Caco-2 (cell line): ENCODE data around the gene DPYSL4. TPM values are rescaled to one million over a fixed set of nuclear protein-coding genes. Genes with fewer than 3 reads are reported as not detected.

ENCODE experiments used
- BruUV-seq: library from RNA; stranded (reverse); fragments of 400-500 nt; replicated peaks from 2 replicates; lab custom pipeline; 2021; lab: Mats Ljungman, UMichigan
- CTCF ChIA-PET: fragments of 300-600 bp; sonication (Branson Sonifier 250); formaldehyde crosslinking; loops from one replicate; lab custom pipeline; 2022; ENCODE audit warnings: antibody characterized with exemption; lab: Charles Lee
- POLR2A ChIA-PET: fragments of 300-600 bp; sonication (Branson Sonifier 250); formaldehyde crosslinking; loops from one replicate; lab custom pipeline; 2022; ENCODE audit warnings: antibody characterized with exemption; lab: Charles Lee
- DNase-seq, 2 experiments: peaks; one replicate each; pipeline versions ENCODE4 v3.0.0 to v3.0.0-alpha.2; 2020 to 2022
- H3K27me3 ChIP-seq: replicated peaks from 2 replicates; pipeline ENCODE4 v1.6.0; 2011; ENCODE audit warnings: low read length; ENCODE audit not compliant: control insufficient read depth, insufficient read depth
- H3K36me3 ChIP-seq: 2 replicates; pipeline ENCODE4 v1.5.1; 2011; ENCODE audit warnings: low read length; ENCODE audit not compliant: control insufficient read depth, insufficient read depth
- H3K4me1 ChIP-seq: fragments of 250-450 bp; sonication (Bioruptor Pico); 2 replicates; pipeline ENCODE4 v1.5.1; 2020; ENCODE audit warnings: mild to moderate bottlenecking
- H3K4me3 ChIP-seq: 2 replicates; pipeline ENCODE4 v1.5.1; 2011; ENCODE audit warnings: low read depth, mild to moderate bottlenecking, control low read depth, low read length
- H3K9me3 ChIP-seq: fragments of 250-450 bp; sonication (Bioruptor Pico); 2 replicates; pipeline ENCODE4 v1.5.1; 2020; ENCODE audit warnings: mild to moderate bottlenecking, moderate library complexity
- H3K27ac Mint-ChIP-seq: one replicate; pipeline ENCODE4 v1.8.0; 2022; ENCODE audit warnings: mixed read lengths; ENCODE audit not compliant: unreplicated experiment
- H3K27me3 Mint-ChIP-seq: one replicate; pipeline ENCODE4 v1.8.0; 2022; ENCODE audit warnings: mixed read lengths; ENCODE audit not compliant: insufficient read depth, unreplicated experiment
- H3K36me3 Mint-ChIP-seq: one replicate; pipeline ENCODE4 v1.8.0; 2022; ENCODE audit warnings: mild to moderate bottlenecking, mixed read lengths; ENCODE audit not compliant: insufficient read depth, unreplicated experiment
- H3K4me1 Mint-ChIP-seq: one replicate; pipeline ENCODE4 v1.8.0; 2022; ENCODE audit warnings: low read depth, mixed read lengths; ENCODE audit not compliant: unreplicated experiment
- H3K4me3 Mint-ChIP-seq: one replicate; pipeline ENCODE4 v1.8.0; 2022; ENCODE audit warnings: mild to moderate bottlenecking, moderate library complexity, mixed read lengths; ENCODE audit not compliant: unreplicated experiment
- H3K9me3 Mint-ChIP-seq: one replicate; pipeline ENCODE4 v1.8.0; 2022; ENCODE audit warnings: mixed read lengths; ENCODE audit not compliant: unreplicated experiment
- intact Hi-C: fragments of 100-400 bp; cut with micrococcal nuclease; formaldehyde crosslinking; loops from one replicate; pipeline ENCODE4 v1.10.0; 2022; ENCODE audit not compliant: unreplicated experiment
- total RNA-seq: library from RNA; stranded (reverse); gene quantifications from 2 replicates; pipeline ENCODE4 v1.2.3, GENCODE V29; 2022
- TF ChIP-seq, protein P1 (sequence below), 2 experiments: fragments of 200-600 bp in 1 of 2; IDR thresholded peaks; 1 replicate in 1 of 2; 2 replicates in 1 of 2; pipeline versions ENCODE4 v1.5.1 to v1.8.0; 2011 to 2022; ENCODE audit warnings: antibody characterized with exemption in 1 of 2, control low read depth in 1 of 2, inconsistent platforms in 1 of 2, low read depth in 1 of 2, low read length in 1 of 2, mild to moderate bottlenecking in 1 of 2, moderate library complexity in 1 of 2; ENCODE audit not compliant: insufficient read depth in 1 of 2, severe bottlenecking in 1 of 2, unreplicated experiment in 1 of 2

DPYSL4 gene
- total RNA-seq, 1 experiment from 2014 or later = not detected

DNA sequence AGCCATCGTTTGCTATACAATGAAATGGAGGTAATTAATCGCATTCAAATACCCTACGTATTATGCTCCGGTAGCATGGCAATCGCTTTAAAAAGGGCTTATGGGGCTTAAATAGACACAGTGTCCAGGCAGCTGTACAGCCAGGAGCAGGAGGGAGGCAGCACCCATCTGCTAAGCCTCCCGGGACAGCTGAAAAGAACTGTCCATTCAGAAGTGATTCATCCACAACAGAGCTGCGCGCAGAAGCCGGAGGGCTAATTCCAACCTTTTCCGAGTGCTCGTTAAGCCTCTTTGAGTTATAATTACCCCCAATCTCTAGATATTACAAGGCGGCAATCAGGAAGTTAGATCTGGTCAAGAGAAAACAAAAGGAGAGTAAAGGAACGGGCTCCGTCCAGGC is 58.3 kb downstream of the DPYSL4 start:
- POLR2A ChIA-PET = no interaction called here
- H3K4me3 Mint-ChIP-seq = no peak overlapping the region
- Histone ChIP-seq H3K36me3 (no peaks in the 10 kb centered on the region), H3K4me3 (no peak overlapping the region), H3K9me3 (no peaks in the 10 kb centered on the region), H3K27me3 (no peaks in the 10 kb centered on the region), H3K4me1 (no peaks in the 10 kb centered on the region)
- CTCF ChIA-PET = no interaction called here
- H3K27ac Mint-ChIP-seq = no peak overlapping the region
- H3K27me3 Mint-ChIP-seq = no peaks in the 10 kb centered on the region
- no peaks in the 10 kb centered on the region for H3K4me1 Mint-ChIP-seq
- no peaks in the 10 kb centered on the region for H3K9me3 Mint-ChIP-seq
- no peaks in the 10 kb centered on the region for H3K36me3 Mint-ChIP-seq
- intact Hi-C loops = no loop called here
- no TSS peak for BruUV-seq
- DNase-seq = no peak
- TF ChIP-seq, protein P1, sequence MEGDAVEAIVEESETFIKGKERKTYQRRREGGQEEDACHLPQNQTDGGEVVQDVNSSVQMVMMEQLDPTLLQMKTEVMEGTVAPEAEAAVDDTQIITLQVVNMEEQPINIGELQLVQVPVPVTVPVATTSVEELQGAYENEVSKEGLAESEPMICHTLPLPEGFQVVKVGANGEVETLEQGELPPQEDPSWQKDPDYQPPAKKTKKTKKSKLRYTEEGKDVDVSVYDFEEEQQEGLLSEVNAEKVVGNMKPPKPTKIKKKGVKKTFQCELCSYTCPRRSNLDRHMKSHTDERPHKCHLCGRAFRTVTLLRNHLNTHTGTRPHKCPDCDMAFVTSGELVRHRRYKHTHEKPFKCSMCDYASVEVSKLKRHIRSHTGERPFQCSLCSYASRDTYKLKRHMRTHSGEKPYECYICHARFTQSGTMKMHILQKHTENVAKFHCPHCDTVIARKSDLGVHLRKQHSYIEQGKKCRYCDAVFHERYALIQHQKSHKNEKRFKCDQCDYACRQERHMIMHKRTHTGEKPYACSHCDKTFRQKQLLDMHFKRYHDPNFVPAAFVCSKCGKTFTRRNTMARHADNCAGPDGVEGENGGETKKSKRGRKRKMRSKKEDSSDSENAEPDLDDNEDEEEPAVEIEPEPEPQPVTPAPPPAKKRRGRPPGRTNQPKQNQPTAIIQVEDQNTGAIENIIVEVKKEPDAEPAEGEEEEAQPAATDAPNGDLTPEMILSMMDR (IDR thresholded peaks at IDR 0.05; ENCODE audit: insufficient read depth in 1 of 2, low read depth in 1 of 2, low read length in 1 of 2, severe bottlenecking in 1 of 2, unreplicated experiment in 1 of 2) = no peak

DNA sequence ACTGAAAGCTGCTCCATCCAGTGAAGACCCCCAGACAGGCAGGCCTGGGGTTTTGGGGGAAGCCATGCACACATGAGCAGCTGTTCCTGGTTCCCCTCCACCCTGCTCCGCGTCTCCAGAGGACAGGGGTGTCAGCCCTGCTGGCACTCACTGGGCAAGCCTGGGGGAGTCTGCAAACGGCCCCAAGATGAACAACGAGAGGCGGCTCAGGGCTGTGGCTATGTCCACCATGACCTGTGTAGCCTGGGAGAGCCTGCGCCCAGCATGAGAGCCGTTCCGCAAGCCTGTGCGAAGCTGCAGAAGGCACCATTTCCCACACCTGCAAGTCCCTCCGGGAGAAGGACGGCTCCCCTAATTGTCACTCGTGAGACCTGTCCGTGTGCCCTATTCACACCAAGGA is 59.5 kb downstream of the DPYSL4 start:
- Histone ChIP-seq H3K4me1 (no peaks in the 10 kb centered on the region; the same call in 1 of the 2 replicates), H3K36me3 (no peaks in the 10 kb centered on the region), H3K9me3 (no peaks in the 10 kb centered on the region), H3K27me3 (no peaks in the 10 kb centered on the region), H3K4me3 (no peak overlapping the region)
- CTCF ChIA-PET = no interaction called here
- TF ChIP-seq, protein P1 (IDR thresholded peaks at IDR 0.05; ENCODE audit: insufficient read depth in 1 of 2, low read depth in 1 of 2, low read length in 1 of 2, severe bottlenecking in 1 of 2, unreplicated experiment in 1 of 2) = no peak
- Mint-ChIP-seq H3K9me3 (no peaks in the 10 kb centered on the region), H3K4me1 (no peaks in the 10 kb centered on the region), H3K4me3 (no peak overlapping the region), H3K36me3 (no peaks in the 10 kb centered on the region), H3K27me3 (no peaks in the 10 kb centered on the region), H3K27ac (no peak overlapping the region)
- POLR2A ChIA-PET = no interaction called here
- DNase-seq = no peak
- intact Hi-C loops = no loop called here
- BruUV-seq = no TSS peak

DNA sequence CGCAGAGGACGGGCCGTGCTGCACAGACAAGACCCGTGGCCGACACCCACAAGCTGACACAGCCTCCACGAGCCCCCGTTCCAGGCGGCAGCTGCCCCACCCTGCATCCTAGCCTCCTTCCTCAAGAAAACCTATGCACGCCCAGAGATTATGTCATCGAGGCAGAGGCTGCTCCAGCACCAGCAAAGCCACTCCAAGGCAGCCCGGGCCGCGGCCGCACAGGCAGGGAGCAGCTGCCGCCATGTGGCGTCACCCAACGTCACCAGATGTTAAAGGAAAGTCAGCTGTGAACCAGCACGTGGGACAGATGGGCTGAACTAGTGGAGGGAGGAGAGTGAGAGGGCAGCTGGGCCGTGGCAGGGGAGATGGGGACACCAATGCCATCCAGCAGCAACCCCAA is 61.2 kb downstream of the DPYSL4 start:
- no peaks in the 10 kb centered on the region; the same call in 1 of the 2 replicates for H3K4me1 ChIP-seq
- H3K27ac Mint-ChIP-seq = no peak overlapping the region
- H3K36me3 ChIP-seq = no peaks in the 10 kb centered on the region
- no peak for DNase-seq
- POLR2A ChIA-PET = no interaction called here
- no peak overlapping the region for H3K4me3 ChIP-seq
- CTCF ChIA-PET = no interaction called here
- TF ChIP-seq, protein P1 (IDR thresholded peaks at IDR 0.05; ENCODE audit: insufficient read depth in 1 of 2, low read depth in 1 of 2, low read length in 1 of 2, severe bottlenecking in 1 of 2, unreplicated experiment in 1 of 2) = no peak
- intact Hi-C loops = no loop called here
- H3K4me1 Mint-ChIP-seq = no peaks in the 10 kb centered on the region
- no peaks in the 10 kb centered on the region for H3K9me3 Mint-ChIP-seq
- BruUV-seq = no TSS peak
- H3K27me3 Mint-ChIP-seq = no peaks in the 10 kb centered on the region
- no peaks in the 10 kb centered on the region for H3K27me3 ChIP-seq
- H3K4me3 Mint-ChIP-seq = no peak overlapping the region
- H3K36me3 Mint-ChIP-seq = no peaks in the 10 kb centered on the region
- no peaks in the 10 kb centered on the region for H3K9me3 ChIP-seq
